22Rv1 (cell line): ENCODE results near the gene MRTFB.

ENCODE experiments used
- H3K27ac ChIP-seq: fragments of 450-650 bp; 2 replicates; pipeline ENCODE4 v1.5.1; 2017
- CTCF ChIP-seq: fragments of 450-650 bp; IDR thresholded peaks from 2 replicates; pipeline ENCODE4 v1.5.1; 2017; ENCODE audit warnings: mild to moderate bottlenecking
- ZFX ChIP-seq: fragments of 450-650 bp; IDR thresholded peaks from 2 replicates; pipeline ENCODE4 v1.6.1; 2017; ENCODE audit warnings: antibody characterized with exemption, borderline replicate concordance

Gene MRTFB

GRCh38 chr16:14106457-14106856 lies 35.3 kb downstream of the MRTFB start:
- H3K27ac ChIP-seq: no peak overlapping the region
- no peak for TF ChIP-seq ZFX
- no peak for TF ChIP-seq CTCF

GRCh38 chr16:14106961-14107360 lies 35.8 kb downstream of the MRTFB start:
- no peak for TF ChIP-seq CTCF
- no peak for TF ChIP-seq ZFX
- no peak overlapping the region for H3K27ac ChIP-seq

GRCh38 chr16:14109077-14109775 lies 38.1 kb downstream of the MRTFB start:
- H3K27ac ChIP-seq: no peak overlapping the region
- no peak for TF ChIP-seq ZFX
- no peak for TF ChIP-seq CTCF

- no peak overlapping the region for H3K27ac ChIP-seq
- TF ChIP-seq ZFX (no peak), CTCF (no peak)
These were observed 38.9 kb downstream of the MRTFB start for GRCh38 chr16:14109782-14110727.

GRCh38 chr16:14110728-14111251 lies 39.7 kb downstream of the MRTFB start:
- no peak overlapping the region for H3K27ac ChIP-seq
- TF ChIP-seq CTCF (no peak), ZFX (no peak)

GRCh38 chr16:14111713-14112538 lies 40.8 kb downstream of the MRTFB start:
- no peak overlapping the region for H3K27ac ChIP-seq
- TF ChIP-seq CTCF: no peak
- no peak for TF ChIP-seq ZFX
